ENCODE measurements around the gene GDE1. TPM values are rescaled to one million over a fixed set of nuclear protein-coding genes. Genes with fewer than 3 reads are reported as not detected.

Gene GDE1
- polyA plus RNA-seq, 1 donor (not counting 4 experiments of a cell fraction or from before 2014, with no cell fraction given): 52.9 TPM

DNA sequence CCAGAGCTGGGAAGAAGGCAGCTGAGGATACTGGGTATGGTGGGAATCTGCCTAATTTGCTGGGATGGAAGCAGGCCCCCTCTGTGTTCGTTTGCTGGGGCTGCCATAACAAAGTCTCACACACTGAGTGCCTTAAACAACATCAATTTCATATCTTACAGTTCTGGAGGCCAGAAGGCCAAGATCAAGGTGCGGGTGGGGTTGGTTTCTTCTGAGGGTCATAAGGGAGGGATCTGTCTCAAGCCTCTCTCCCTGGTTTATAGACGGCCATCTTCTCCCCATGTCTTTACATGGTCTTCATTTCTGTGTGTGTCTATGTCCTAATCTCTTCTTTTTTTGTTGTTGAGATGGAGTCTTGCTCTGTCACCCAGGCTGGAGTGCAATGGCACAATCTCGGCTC lies 35.8 kb downstream of the GDE1 start:
- no peaks in the 10 kb centered on the region for H3K4me1 ChIP-seq (ENCODE audit: control insufficient read depth, extremely low read depth, insufficient read depth, low read length)
- H2AFZ ChIP-seq (ENCODE audit: control insufficient read depth, low read length): no peak overlapping the region
- dilution Hi-C loops (cut with MboI; ENCODE audit: extremely low pct_ligation_motif_present, low sequenced_read_pairs): no loop called here
- FAIRE-seq: no peak
- no peaks in the 10 kb centered on the region for H3K9me3 ChIP-seq (ENCODE audit: control insufficient read depth, low read depth, low read length)
- no peaks in the 10 kb centered on the region for H4K20me1 ChIP-seq (ENCODE audit: control insufficient read depth, extremely low read depth, insufficient read depth, low read length)
- TF ChIP-seq EZH2 (IDR thresholded peaks at IDR 0.05; ENCODE audit: low read length): no peak
- TF ChIP-seq, protein P1, sequence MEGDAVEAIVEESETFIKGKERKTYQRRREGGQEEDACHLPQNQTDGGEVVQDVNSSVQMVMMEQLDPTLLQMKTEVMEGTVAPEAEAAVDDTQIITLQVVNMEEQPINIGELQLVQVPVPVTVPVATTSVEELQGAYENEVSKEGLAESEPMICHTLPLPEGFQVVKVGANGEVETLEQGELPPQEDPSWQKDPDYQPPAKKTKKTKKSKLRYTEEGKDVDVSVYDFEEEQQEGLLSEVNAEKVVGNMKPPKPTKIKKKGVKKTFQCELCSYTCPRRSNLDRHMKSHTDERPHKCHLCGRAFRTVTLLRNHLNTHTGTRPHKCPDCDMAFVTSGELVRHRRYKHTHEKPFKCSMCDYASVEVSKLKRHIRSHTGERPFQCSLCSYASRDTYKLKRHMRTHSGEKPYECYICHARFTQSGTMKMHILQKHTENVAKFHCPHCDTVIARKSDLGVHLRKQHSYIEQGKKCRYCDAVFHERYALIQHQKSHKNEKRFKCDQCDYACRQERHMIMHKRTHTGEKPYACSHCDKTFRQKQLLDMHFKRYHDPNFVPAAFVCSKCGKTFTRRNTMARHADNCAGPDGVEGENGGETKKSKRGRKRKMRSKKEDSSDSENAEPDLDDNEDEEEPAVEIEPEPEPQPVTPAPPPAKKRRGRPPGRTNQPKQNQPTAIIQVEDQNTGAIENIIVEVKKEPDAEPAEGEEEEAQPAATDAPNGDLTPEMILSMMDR (optimal IDR thresholded peaks at IDR 0.05 in 1 of 3, IDR thresholded peaks at IDR 0.05 in 1 of 3, conservative IDR thresholded peaks at IDR 0.05 in 1 of 3; ENCODE audit: extremely low read depth in 1 of 3, insufficient read depth in 2 of 3, low read length in 3 of 3): no peak
- H3K79me2 ChIP-seq (ENCODE audit: control insufficient read depth, insufficient read depth, low read length): no peaks in the 10 kb centered on the region
- DNase-seq (ENCODE audit: low read depth, low spot score): no peak
- H3K36me3 ChIP-seq (ENCODE audit: control insufficient read depth in 2 of 2, extremely low read depth in 1 of 2, insufficient read depth in 2 of 2, low read length in 2 of 2): no peaks in the 10 kb centered on the region
- H3K27me3 ChIP-seq (ENCODE audit: control insufficient read depth, extremely low read depth, insufficient read depth, low read length): no peaks in the 10 kb centered on the region
- no peak overlapping the region for H3K4me2 ChIP-seq (ENCODE audit: control insufficient read depth, extremely low read depth, insufficient read depth, low read depth, low read length)
- H3K9me1 ChIP-seq (ENCODE audit: control insufficient read depth, extremely low read depth, insufficient read depth, low read length): no peaks in the 10 kb centered on the region
- no peak overlapping the region for H3K27ac ChIP-seq (ENCODE audit: control insufficient read depth, insufficient read depth, low read length)
- no peak overlapping the region for H3K4me3 ChIP-seq (ENCODE audit: control insufficient read depth in 2 of 3, extremely low read depth in 1 of 3, insufficient read depth in 2 of 3, low read depth in 1 of 3, low read length in 3 of 3)
- no peak overlapping the region for H3K9ac ChIP-seq (ENCODE audit: control insufficient read depth, extremely low read depth, insufficient read depth, low read length)

DNA sequence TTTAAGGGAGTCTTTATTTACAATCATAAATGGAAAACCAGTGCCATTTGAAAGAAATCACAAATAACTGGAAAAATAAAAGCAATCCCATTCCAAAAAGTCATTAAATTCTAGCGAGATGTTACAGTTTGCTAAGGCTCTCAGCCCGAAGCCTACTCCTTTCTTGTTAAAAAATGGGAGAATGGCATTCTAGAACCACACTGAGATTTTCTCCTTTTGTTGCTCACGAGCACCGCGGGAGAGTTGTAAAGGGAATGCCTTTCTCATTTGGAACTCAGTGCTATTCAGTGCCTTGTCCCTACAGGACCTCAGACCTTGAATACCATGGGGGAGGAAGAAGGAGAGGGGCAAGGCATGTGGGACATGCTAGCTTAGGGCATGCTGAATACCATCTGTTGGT lies 36.3 kb downstream of the GDE1 start:
- H3K79me2 ChIP-seq (ENCODE audit: control insufficient read depth, insufficient read depth, low read length): no peaks in the 10 kb centered on the region
- no peak overlapping the region for H2AFZ ChIP-seq (ENCODE audit: control insufficient read depth, low read length)
- H3K4me3 ChIP-seq (ENCODE audit: control insufficient read depth in 2 of 3, extremely low read depth in 1 of 3, insufficient read depth in 2 of 3, low read depth in 1 of 3, low read length in 3 of 3): no peak overlapping the region
- no peaks in the 10 kb centered on the region for H3K36me3 ChIP-seq (ENCODE audit: control insufficient read depth in 2 of 2, extremely low read depth in 1 of 2, insufficient read depth in 2 of 2, low read length in 2 of 2)
- no peak overlapping the region for H3K4me2 ChIP-seq (ENCODE audit: control insufficient read depth, extremely low read depth, insufficient read depth, low read depth, low read length)
- FAIRE-seq: no peak
- dilution Hi-C loops (cut with MboI; ENCODE audit: extremely low pct_ligation_motif_present, low sequenced_read_pairs): no loop called here
- no peaks in the 10 kb centered on the region for H3K4me1 ChIP-seq (ENCODE audit: control insufficient read depth, extremely low read depth, insufficient read depth, low read length)
- no peak for DNase-seq (ENCODE audit: low read depth, low spot score)
- H3K27me3 ChIP-seq (ENCODE audit: control insufficient read depth, extremely low read depth, insufficient read depth, low read length): no peaks in the 10 kb centered on the region
- H4K20me1 ChIP-seq (ENCODE audit: control insufficient read depth, extremely low read depth, insufficient read depth, low read length): no peaks in the 10 kb centered on the region
- no peaks in the 10 kb centered on the region for H3K9me1 ChIP-seq (ENCODE audit: control insufficient read depth, extremely low read depth, insufficient read depth, low read length)
- H3K9me3 ChIP-seq (ENCODE audit: control insufficient read depth, low read depth, low read length): no peaks in the 10 kb centered on the region
- H3K9ac ChIP-seq (ENCODE audit: control insufficient read depth, extremely low read depth, insufficient read depth, low read length): no peak overlapping the region
- no peak overlapping the region for H3K27ac ChIP-seq (ENCODE audit: control insufficient read depth, insufficient read depth, low read length)
- TF ChIP-seq, protein P1 (optimal IDR thresholded peaks at IDR 0.05 in 1 of 3, IDR thresholded peaks at IDR 0.05 in 1 of 3, conservative IDR thresholded peaks at IDR 0.05 in 1 of 3; ENCODE audit: extremely low read depth in 1 of 3, insufficient read depth in 2 of 3, low read length in 3 of 3): no peak
- TF ChIP-seq EZH2 (IDR thresholded peaks at IDR 0.05; ENCODE audit: low read length): no peak

Measured in keratinocyte (primary cell).